Smooth muscle cell (in vitro differentiated cells): Measurements from ENCODE around the gene TBC1D5. TPM values are rescaled to one million over a fixed set of nuclear protein-coding genes. Genes with fewer than 3 reads are reported as not detected.

Experiments
- DNase-seq: peaks from one replicate; lab custom pipeline; 2025; ENCODE audit not compliant: unreplicated experiment; lab: John Stamatoyannopoulos, UW
- H2AFZ ChIP-seq: fragments of 200-600 bp; sonication (generic); 2 replicates; pipeline ENCODE4 v1.6.0; 2016; ENCODE audit warnings: antibody characterized with exemption, low read depth, mild to moderate bottlenecking
- H3F3A ChIP-seq: fragments of 200-600 bp; sonication (generic); 2 replicates; pipeline ENCODE4 v1.6.0; 2017; ENCODE audit warnings: antibody characterized with exemption, low read depth
- H3K27ac ChIP-seq: fragments of 200-600 bp; sonication (generic); 2 replicates; pipeline ENCODE4 v1.5.1; 2016; ENCODE audit warnings: low read depth, mild to moderate bottlenecking
- H3K27me3 ChIP-seq: fragments of 200-600 bp; sonication (generic); 2 replicates; pipeline ENCODE4 v1.6.1; 2016; ENCODE audit warnings: low read depth, mild to moderate bottlenecking
- H3K36me3 ChIP-seq: fragments of 200-600 bp; sonication (generic); 2 replicates; pipeline ENCODE4 v1.5.1; 2016; ENCODE audit warnings: low read depth
- H3K4me1 ChIP-seq: fragments of 200-600 bp; sonication (generic); 2 replicates; pipeline ENCODE4 v1.5.1; 2016; ENCODE audit warnings: low read depth
- H3K4me2 ChIP-seq: fragments of 200-600 bp; sonication (generic); 2 replicates; pipeline ENCODE4 v1.6.0; 2016; ENCODE audit warnings: mild to moderate bottlenecking
- H3K4me3 ChIP-seq: fragments of 200-600 bp; sonication (generic); 2 replicates; pipeline ENCODE4 v1.5.1; 2016; ENCODE audit warnings: mild to moderate bottlenecking
- H3K79me2 ChIP-seq: fragments of 200-600 bp; sonication (generic); 2 replicates; pipeline ENCODE4 v1.6.0; 2016; ENCODE audit warnings: low read depth, mild to moderate bottlenecking
- H3K9ac ChIP-seq: fragments of 200-600 bp; sonication (generic); 2 replicates; pipeline ENCODE4 v1.6.0; 2016; ENCODE audit warnings: low read depth
- H3K9me3 ChIP-seq: fragments of 200-600 bp; sonication (generic); replicated peaks from 2 replicates; pipeline ENCODE4 v1.5.1; 2016; ENCODE audit warnings: low read depth
- H4K20me1 ChIP-seq: fragments of 200-600 bp; sonication (generic); 2 replicates; pipeline ENCODE4 v1.6.0; 2016; ENCODE audit warnings: low read depth
- WGBS: methylation state at CpG from one replicate; pipeline ENCODE4 v1.1.7; 2016; ENCODE audit warnings: low lambda C conversion rate; 5-methylcytosine and 5-hydroxymethylcytosine counted together
- polyA plus RNA-seq: library from polyadenylated mRNA; unstranded; fragments of >200 nt; fragmentation: Nextera tagmentation; extraction: Ambion mirVana; gene quantifications from 2 replicates; pipeline ENCODE4 v1.2.1, GENCODE V29; 2016
- total RNA-seq: library from RNA; depleted of rRNA; stranded (reverse); fragments of >200 nt; gene quantifications from 2 replicates; pipeline ENCODE4 v1.2.3, GENCODE V29; 2014
- TF ChIP-seq, protein P1 (sequence below): fragments of 200-600 bp; sonication (generic); IDR thresholded peaks from 2 replicates; pipeline ENCODE4 v1.5.1; 2017; ENCODE audit warnings: borderline replicate concordance, mild to moderate bottlenecking, antibody characterized with exemption; ENCODE audit not compliant: insufficient read depth, poor library complexity, severe bottlenecking

Gene TBC1D5
- total and polyA plus RNA-seq, 2 experiments from 2014 or later = 14.6 to 35.3 TPM

GRCh38 chr3:17322106-17322793 lies 420.2 kb downstream of the TBC1D5 start:
- no peak overlapping the region for H3K4me2 ChIP-seq
- WGBS = 86% methylated on average over 5 of the region's 5 CpGs
- TF ChIP-seq, protein P1, sequence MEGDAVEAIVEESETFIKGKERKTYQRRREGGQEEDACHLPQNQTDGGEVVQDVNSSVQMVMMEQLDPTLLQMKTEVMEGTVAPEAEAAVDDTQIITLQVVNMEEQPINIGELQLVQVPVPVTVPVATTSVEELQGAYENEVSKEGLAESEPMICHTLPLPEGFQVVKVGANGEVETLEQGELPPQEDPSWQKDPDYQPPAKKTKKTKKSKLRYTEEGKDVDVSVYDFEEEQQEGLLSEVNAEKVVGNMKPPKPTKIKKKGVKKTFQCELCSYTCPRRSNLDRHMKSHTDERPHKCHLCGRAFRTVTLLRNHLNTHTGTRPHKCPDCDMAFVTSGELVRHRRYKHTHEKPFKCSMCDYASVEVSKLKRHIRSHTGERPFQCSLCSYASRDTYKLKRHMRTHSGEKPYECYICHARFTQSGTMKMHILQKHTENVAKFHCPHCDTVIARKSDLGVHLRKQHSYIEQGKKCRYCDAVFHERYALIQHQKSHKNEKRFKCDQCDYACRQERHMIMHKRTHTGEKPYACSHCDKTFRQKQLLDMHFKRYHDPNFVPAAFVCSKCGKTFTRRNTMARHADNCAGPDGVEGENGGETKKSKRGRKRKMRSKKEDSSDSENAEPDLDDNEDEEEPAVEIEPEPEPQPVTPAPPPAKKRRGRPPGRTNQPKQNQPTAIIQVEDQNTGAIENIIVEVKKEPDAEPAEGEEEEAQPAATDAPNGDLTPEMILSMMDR = no peak

DNA sequence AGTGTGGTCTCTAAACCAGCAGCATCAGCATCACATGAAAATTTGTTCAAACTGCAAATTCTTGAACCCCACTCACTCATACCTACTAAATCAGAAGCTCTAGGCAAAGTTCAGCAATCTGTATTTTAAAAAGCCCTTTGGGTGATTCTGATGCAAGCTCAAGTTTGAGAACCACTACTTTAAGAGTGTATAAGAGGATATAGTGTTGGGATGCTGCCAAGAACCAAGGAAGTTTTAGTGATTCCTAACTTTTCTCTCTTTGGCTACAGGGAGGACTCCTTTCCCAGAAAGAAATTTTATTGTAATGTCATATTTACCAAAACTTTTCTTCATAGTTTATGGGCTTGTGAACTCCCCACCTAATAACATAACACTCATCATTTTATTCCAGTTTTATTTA lies 422.2 kb downstream of the TBC1D5 start:
- Histone ChIP-seq H3K36me3 (no peaks in the 10 kb centered on the region), H3K4me2 (no peak overlapping the region), H3K4me1 (no peaks in the 10 kb centered on the region), H3K4me3 (no peak overlapping the region), H2AFZ (no peak overlapping the region), H3K9me3 (no peaks in the 10 kb centered on the region), H3K27me3 (no peaks in the 10 kb centered on the region), H3K27ac (no peak overlapping the region), H4K20me1 (no peaks in the 10 kb centered on the region), H3K9ac (no peak overlapping the region), H3F3A (no peaks in the 10 kb centered on the region), H3K79me2 (no peaks in the 10 kb centered on the region)
- TF ChIP-seq, protein P1 = no peak
- DNase-seq = no peak

More at GRCh38 chr3:17322106-17322793, 420.2 kb downstream of the TBC1D5 start:
- Histone ChIP-seq H3K36me3 (no peaks in the 10 kb centered on the region), H3F3A (no peaks in the 10 kb centered on the region), H3K4me1 (no peaks in the 10 kb centered on the region), H3K9me3 (no peaks in the 10 kb centered on the region), H3K27me3 (no peaks in the 10 kb centered on the region), H3K9ac (no peak overlapping the region), H3K27ac (no peak overlapping the region), H2AFZ (no peak overlapping the region), H4K20me1 (no peaks in the 10 kb centered on the region), H3K4me3 (no peak overlapping the region), H3K79me2 (no peaks in the 10 kb centered on the region)
- no peak for DNase-seq

DNA sequence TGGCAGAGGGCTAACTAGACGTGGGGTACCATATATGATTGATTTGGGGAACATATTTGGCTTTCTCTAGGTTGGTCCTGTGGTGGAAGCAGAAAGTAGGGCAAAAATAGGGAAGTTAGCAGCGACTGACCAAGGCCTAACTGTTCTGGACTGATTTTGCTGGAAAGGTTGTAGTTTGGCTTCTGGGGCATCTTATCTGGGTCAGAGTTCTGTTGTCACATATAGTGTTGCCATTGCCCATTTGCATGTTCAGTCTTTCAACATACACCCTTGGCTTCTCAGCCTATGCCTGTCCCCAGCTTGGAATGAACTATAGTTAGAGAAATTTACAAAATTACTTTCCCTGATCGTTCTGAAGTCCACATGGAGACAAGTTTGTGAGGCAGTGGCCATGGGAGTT lies 426.5 kb downstream of the TBC1D5 start:
- Histone ChIP-seq H3K36me3 (no peaks in the 10 kb centered on the region), H3K4me1 (no peaks in the 10 kb centered on the region), H3K9me3 (no peaks in the 10 kb centered on the region), H3K27ac (no peak overlapping the region), H4K20me1 (no peaks in the 10 kb centered on the region), H2AFZ (no peak overlapping the region), H3K79me2 (no peaks in the 10 kb centered on the region), H3K4me2 (no peak overlapping the region), H3K9ac (no peak overlapping the region), H3K27me3 (no peaks in the 10 kb centered on the region), H3F3A (no peaks in the 10 kb centered on the region), H3K4me3 (no peak overlapping the region)
- DNase-seq = no peak
- TF ChIP-seq, protein P1 = no peak
- WGBS = 96% methylated on average over 3 of the region's 3 CpGs

DNA sequence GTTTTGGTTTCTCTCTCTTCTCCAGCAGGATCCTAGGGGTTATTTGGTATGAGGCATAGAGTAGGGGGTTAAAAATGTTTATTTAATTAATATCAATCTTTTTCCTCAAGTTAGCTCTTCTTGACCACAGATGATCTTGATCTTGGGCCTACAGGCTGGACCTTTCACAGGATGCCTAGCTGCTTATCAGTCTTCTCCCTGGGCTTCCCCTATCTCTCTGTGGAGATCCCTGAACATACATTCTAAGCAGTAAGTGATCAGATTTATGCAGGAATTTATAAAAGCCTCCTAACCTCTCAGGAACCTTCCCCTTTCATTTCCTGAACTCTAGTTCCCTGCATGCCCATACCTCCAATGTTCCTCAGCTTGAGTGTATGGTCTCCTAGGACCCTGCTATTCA lies 428.3 kb downstream of the TBC1D5 start:
- Histone ChIP-seq H3K9ac (no peak overlapping the region), H3K79me2 (no peaks in the 10 kb centered on the region), H3K4me1 (no peaks in the 10 kb centered on the region), H3K4me2 (no peak overlapping the region), H3F3A (no peaks in the 10 kb centered on the region), H3K4me3 (no peak overlapping the region), H2AFZ (no peak overlapping the region), H3K27ac (no peak overlapping the region), H3K36me3 (no peaks in the 10 kb centered on the region), H3K9me3 (no peaks in the 10 kb centered on the region), H4K20me1 (no peaks in the 10 kb centered on the region), H3K27me3 (no peaks in the 10 kb centered on the region)
- DNase-seq = no peak
- TF ChIP-seq, protein P1 = no peak
